HepG2 (cell line): Measurements from ENCODE around the gene BCAS3. TPM values are rescaled to one million over a fixed set of nuclear protein-coding genes. Genes with fewer than 3 reads are reported as not detected.

Experiments
- ATAC-seq: fragments of 200-7000 bp; cut with Tn5 transposase; 3 replicates; pipeline ENCODE4 v1.9.1; 2020; ENCODE audit warnings: mild to moderate bottlenecking, moderate library complexity
- BruUV-seq: library from RNA; stranded (reverse); fragments of 400-500 nt; replicated peaks from 2 replicates; lab custom pipeline; 2021; lab: Mats Ljungman, UMichigan
- CTCF ChIA-PET: fragments of 300-600 bp; formaldehyde crosslinking; extraction: SDS; loops from one replicate; lab custom pipeline; 2021; ENCODE audit warnings: low total read pairs, inconsistent platforms, low intra/inter-chr PET ratio; lab: Yijun Ruan, JAX
- POLR2A ChIA-PET: fragments of 350-600 bp; sonication (Branson Sonifier 250); formaldehyde crosslinking; loops from one replicate; lab custom pipeline; 2020; ENCODE audit warnings: antibody characterized with exemption, inconsistent platforms; lab: Yijun Ruan, JAX
- DNase-seq: peaks from one replicate; pipeline ENCODE4 v3.0.0-alpha.2; 2015; ENCODE audit warnings: low spot score
- FAIRE-seq: peaks from 3 replicates; lab custom pipeline; 2011; peaks lifted over from hg19 to GRCh38; lab: Jason Lieb, UNC
- H2AFZ ChIP-seq: one replicate; pipeline ENCODE4 v1.6.1; 2011; ENCODE audit warnings: low read length, inconsistent platforms
- H3K27ac ChIP-seq: fragments of 300-600 bp; 3 replicates; pipeline ENCODE4 v1.8.0; 2011; ENCODE audit warnings: mixed run types, mild to moderate bottlenecking, mixed read lengths, low read length, inconsistent platforms; ENCODE audit not compliant: insufficient read depth; ENCODE audit errors: extremely low read length
- H3K27me3 ChIP-seq, 2 experiments: fragments of 200-600 bp in 1 of 2; 2 replicates in 1 of 2; 3 replicates in 1 of 2; pipeline versions ENCODE4 v1.6.0 to v1.8.0; 2011; ENCODE audit warnings: low read length in 2 of 2, mild to moderate bottlenecking in 2 of 2, moderate library complexity in 2 of 2, inconsistent platforms in 1 of 2; ENCODE audit not compliant: insufficient read depth in 2 of 2, control insufficient read depth in 1 of 2
- H3K36me3 ChIP-seq, 2 experiments: fragments of 200-600 bp in 1 of 2; replicated peaks in 1 of 2; 2 replicates in 1 of 2; 3 replicates in 1 of 2; pipeline versions ENCODE4 v1.5.1 to v1.8.0; 2011; ENCODE audit warnings: low read length in 2 of 2, inconsistent platforms in 1 of 2; ENCODE audit not compliant: insufficient read depth in 2 of 2, control insufficient read depth in 1 of 2
- H3K4me1 ChIP-seq: 2 replicates; pipeline ENCODE4 v1.5.1; 2012; ENCODE audit warnings: low read length, inconsistent platforms; ENCODE audit not compliant: insufficient read depth
- H3K4me2 ChIP-seq: 2 replicates; pipeline ENCODE4 v1.6.0; 2011; ENCODE audit warnings: low read depth, low read length, inconsistent platforms
- H3K4me3 ChIP-seq, 3 experiments: fragments of 200-600 bp in 1 of 3; sonication (generic), shearing (Covaris generic) in 1 of 3; replicated peaks in 1 of 3; 2 replicates each; pipeline ENCODE4 v1.5.1; 2011 to 2016; ENCODE audit warnings: low read length in 3 of 3, inconsistent platforms in 2 of 3, low read depth in 2 of 3, mild to moderate bottlenecking in 2 of 3, control low read depth in 1 of 3, mixed read lengths in 1 of 3; ENCODE audit not compliant: insufficient read depth in 1 of 3
- H3K79me2 ChIP-seq: one replicate; pipeline ENCODE4 v1.6.1; 2011; ENCODE audit warnings: low read length, inconsistent platforms; ENCODE audit not compliant: insufficient read depth
- H3K9ac ChIP-seq: 2 replicates; pipeline ENCODE4 v1.6.0; 2011; ENCODE audit warnings: mild to moderate bottlenecking, low read depth, low read length, inconsistent platforms; ENCODE audit not compliant: insufficient read depth
- H3K9me3 ChIP-seq: 2 replicates; pipeline ENCODE4 v1.5.1; 2012; ENCODE audit warnings: mild to moderate bottlenecking, low read length
- H4K20me1 ChIP-seq: 2 replicates; pipeline ENCODE4 v1.6.0; 2011; ENCODE audit warnings: inconsistent platforms, mild to moderate bottlenecking, low read length, moderate library complexity; ENCODE audit not compliant: insufficient read depth
- HIC2 ChIP-seq: sonication (generic); formaldehyde crosslinking; IDR thresholded peaks from 2 replicates; pipeline ENCODE4 v1.9.0; 2022; ENCODE audit warnings: low read depth, missing genetic modification reagents
- NRL ChIP-seq: sonication (generic); formaldehyde crosslinking; IDR thresholded peaks from 2 replicates; pipeline ENCODE4 v1.5.0; 2020; ENCODE audit warnings: missing genetic modification reagents, mild to moderate bottlenecking, moderate library complexity, borderline replicate concordance
- RBM22 ChIP-seq: fragments of 200-400 bp; formaldehyde crosslinking; optimal IDR thresholded peaks from 2 replicates; pipeline ENCODE3; 2017; ENCODE audit warnings: mild to moderate bottlenecking, low read length, moderate library complexity
- SALL1 ChIP-seq: sonication (generic); formaldehyde crosslinking; IDR thresholded peaks from 2 replicates; pipeline ENCODE4 v1.8.0; 2022; ENCODE audit warnings: mild to moderate bottlenecking, missing genetic modification reagents
- UBTF ChIP-seq: sonication (generic); formaldehyde crosslinking; IDR thresholded peaks from 2 replicates; pipeline ENCODE4 v1.4.0; 2020; ENCODE audit warnings: mild to moderate bottlenecking, missing genetic modification reagents
- ZFP90 ChIP-seq: sonication (generic); formaldehyde crosslinking; IDR thresholded peaks from 2 replicates; pipeline ENCODE4 v1.8.0; 2022; ENCODE audit warnings: missing genetic modification reagents, mild to moderate bottlenecking, inconsistent platforms, borderline replicate concordance
- ZFX ChIP-seq: sonication (generic); formaldehyde crosslinking; IDR thresholded peaks from 2 replicates; pipeline ENCODE4 v1.4.0; 2020; ENCODE audit warnings: mild to moderate bottlenecking, low read depth, missing genetic modification reagents, moderate library complexity
- ZNF326 ChIP-seq: sonication (generic); formaldehyde crosslinking; IDR thresholded peaks from 2 replicates; pipeline ENCODE4 v1.4.0; 2020; ENCODE audit warnings: missing genetic modification reagents, borderline replicate concordance
- ZNF337 ChIP-seq: sonication (generic); formaldehyde crosslinking; IDR thresholded peaks from 2 replicates; pipeline ENCODE4 v1.5.1; 2020; ENCODE audit warnings: missing genetic modification reagents, low read depth, mild to moderate bottlenecking, borderline replicate concordance
- ZNF572 ChIP-seq: sonication (generic); formaldehyde crosslinking; IDR thresholded peaks from 2 replicates; pipeline ENCODE4 v1.5.1; 2020; ENCODE audit warnings: mild to moderate bottlenecking, missing genetic modification reagents
- ZNF652 ChIP-seq: IDR thresholded peaks from 2 replicates; pipeline ENCODE4 v1.6.1; 2016; ENCODE audit warnings: low read depth, borderline replicate concordance
- ZNF687 ChIP-seq: sonication (generic); formaldehyde crosslinking; IDR thresholded peaks from 2 replicates; pipeline ENCODE4 v1.5.1; 2020; ENCODE audit warnings: mild to moderate bottlenecking, missing genetic modification reagents, moderate library complexity
- ZNF891 ChIP-seq: sonication (generic); formaldehyde crosslinking; IDR thresholded peaks from 2 replicates; pipeline ENCODE4 v1.5.0; 2020; ENCODE audit warnings: mild to moderate bottlenecking, missing genetic modification reagents
- ZSCAN9 ChIP-seq: IDR thresholded peaks from 2 replicates; pipeline ENCODE4 v1.6.1; 2016; ENCODE audit warnings: borderline replicate concordance
- WGBS: methylation state at CpG from one replicate; pipeline ENCODE4 v1.1.6; 2017; ENCODE audit warnings: low lambda C conversion rate; 5-methylcytosine and 5-hydroxymethylcytosine counted together
- in situ Hi-C: cut with HindIII; loops from 2 replicates; pipeline ENCODE4 v1.10.0; 2017; ENCODE audit warnings: low pct_unique_long_range_greater_than_20kb; ENCODE audit not compliant: extremely low pct_ligation_motif_present
- intact Hi-C: fragments of 100-400 bp; cut with micrococcal nuclease; formaldehyde crosslinking; loops from one replicate; pipeline ENCODE4 v1.10.0; 2022; ENCODE audit not compliant: unreplicated experiment
- polyA plus RNA-seq, 8 experiments: library from polyadenylated mRNA; depleted of rRNA in 3 of 8; stranded (reverse) in 7 of 8; unstranded in 1 of 8; fragments of >200 nt; fragmentation: Illumina TruSeq in 4 of 8; extraction: Trizol in 4 of 8; gene quantifications; 2 replicates each; pipeline versions ENCODE4 v1.2.1 to v1.2.3, GENCODE V29; 2011 to 2016; ENCODE audit warnings: low read depth in 4 of 8, missing spikeins in 1 of 8, mixed read lengths in 1 of 8; ENCODE audit not compliant: insufficient read depth in 1 of 8
- total RNA-seq, 5 experiments: library from RNA; depleted of rRNA; stranded (reverse); fragments of >200 nt; fragmentation: Illumina TruSeq; extraction: Trizol; gene quantifications; 2 replicates each; pipeline ENCODE4 v1.2.3, GENCODE V29; 2016; ENCODE audit warnings: low read depth in 1 of 5

BCAS3 gene
- total and polyA plus RNA-seq, 2 of the 13 experiments (the other 11 are each of a cell fraction or from before 2014, with no cell fraction given) = 10.7 to 11.2 TPM

GRCh38 chr17:61406971-61407911 is 729.6 kb downstream of the BCAS3 start:
- Histone ChIP-seq H3K4me2 (peak overlapping the region; percentile 16; the same call in 1 of the 2 replicates), H3K4me3 (no peak overlapping the region), H2AFZ (no peak overlapping the region), H3K27me3 (no peaks in the 10 kb centered on the region), H3K4me1 (peaks cover 32% of the 10 kb centered on the region), H3K27ac (no peak overlapping the region), H3K36me3 (peaks cover 4 to 5% of the 10 kb centered on the region in 2 experiments; a peak in 2 of 5 replicates), H3K9ac (no peak overlapping the region), H4K20me1 (no peaks in the 10 kb centered on the region), H3K79me2 (no peaks in the 10 kb centered on the region), H3K9me3 (no peaks in the 10 kb centered on the region)
- WGBS = 55% methylated on average over 5 of the region's 8 CpGs
- in situ Hi-C loops = no loop called here
- no peak for DNase-seq
- peak; percentile 13; the same call in 2 of the 3 replicates for ATAC-seq
- FAIRE-seq = no peak
- BruUV-seq = no TSS peak
- ChIA-PET CTCF (no interaction called here), POLR2A (interaction anchor here (3.7 kb wide), 1 partner anchor 7 kb away, joined by 19 read pairs; the partner anchor contains the start of gene TBX2)
- intact Hi-C loops = loop anchor here (5.0 kb wide), 1 partner anchor 405 kb away; no protein-coding TSS in a partner anchor
- 0 out of 2 replicates have a peak, but pooled peaks have one; percentile 11 for TF ChIP-seq NRL (CRISPR knock-in tag)
- no peak for TF ChIP-seq ZFP90 (CRISPR knock-in tag)
- TF ChIP-seq ZNF326 (CRISPR knock-in tag) = no peak
- peak; percentile 36; the same call in 1 of the 2 replicates for TF ChIP-seq ZNF687 (CRISPR knock-in tag)
- TF ChIP-seq HIC2 (CRISPR knock-in tag) = peak; percentile 42; the same call in 1 of the 2 replicates
- TF ChIP-seq ZNF572 (CRISPR knock-in tag) = 0 out of 2 replicates have a peak, but pooled peaks have one; percentile 23
- TF ChIP-seq ZFX (CRISPR knock-in tag) = peak; percentile 30
- no peak for TF ChIP-seq ZNF337 (CRISPR knock-in tag)
- peak; percentile 46 for TF ChIP-seq RBM22
- TF ChIP-seq ZNF652 (CRISPR knock-in tag) = no peak
- TF ChIP-seq SALL1 = peak; percentile 63
- peak; percentile 27; the same call in 1 of the 2 replicates for TF ChIP-seq UBTF
- no peak for TF ChIP-seq ZSCAN9 (CRISPR knock-in tag)
- peak; percentile 56; the same call in 1 of the 2 replicates for TF ChIP-seq ZNF891
